IMR-90 (cell line): Measurements from ENCODE around the gene WASF3. TPM values are rescaled to one million over a fixed set of nuclear protein-coding genes. Genes with fewer than 3 reads are reported as not detected.

Source experiments
- ATAC-seq: fragments of 200-7000 bp; cut with Tn5 transposase; 2 replicates; pipeline ENCODE4 v1.9.1; 2020; ENCODE audit warnings: low read depth, mild to moderate bottlenecking, moderate library complexity
- BruUV-seq: library from RNA; stranded (reverse); fragments of 400-500 nt; replicated peaks from 2 replicates; lab custom pipeline; 2021; lab: Mats Ljungman, UMichigan
- CTCF ChIA-PET: fragments of 300-600 bp; formaldehyde crosslinking; extraction: SDS; loops from one replicate; lab custom pipeline; 2021; ENCODE audit warnings: antibody characterized with exemption; lab: Yijun Ruan, JAX
- POLR2A ChIA-PET: fragments of 300-600 bp; sonication (Branson Sonifier 250); formaldehyde crosslinking; loops from one replicate; lab custom pipeline; 2022; ENCODE audit warnings: antibody characterized with exemption; ENCODE audit not compliant: unreplicated experiment; lab: Charles Lee
- DNase-seq: peaks from one replicate; pipeline ENCODE4 v3.0.0; 2013
- H2AFZ ChIP-seq: replicated peaks from 2 replicates; pipeline ENCODE3; 2013; ENCODE audit warnings: low read length, mild to moderate bottlenecking; ENCODE audit not compliant: poor library complexity
- H2AK5ac ChIP-seq: 2 replicates; pipeline ENCODE4 v1.6.1; 2013; ENCODE audit warnings: low read depth, low read length, inconsistent platforms
- H2AK9ac ChIP-seq: replicated peaks from 2 replicates; pipeline ENCODE3; 2013; ENCODE audit warnings: mild to moderate bottlenecking, low read depth, low read length, moderate library complexity; ENCODE audit not compliant: poor library complexity
- H2BK120ac ChIP-seq: 2 replicates; pipeline ENCODE4 v1.6.1; 2013; ENCODE audit warnings: low read depth, low read length, inconsistent platforms
- H2BK15ac ChIP-seq: 3 replicates; pipeline ENCODE4 v1.6.1; 2013; ENCODE audit warnings: low read depth, low read length, inconsistent platforms
- H2BK20ac ChIP-seq: 2 replicates; pipeline ENCODE4 v1.6.1; 2013; ENCODE audit warnings: low read depth, mild to moderate bottlenecking, inconsistent platforms, low read length, moderate library complexity
- H2BK5ac ChIP-seq: 2 replicates; pipeline ENCODE4 v1.6.1; 2013; ENCODE audit warnings: mild to moderate bottlenecking, low read depth, low read length, inconsistent platforms; ENCODE audit not compliant: poor library complexity, severe bottlenecking
- H3K14ac ChIP-seq: replicated peaks from 2 replicates; pipeline ENCODE4 v1.6.1; 2013; ENCODE audit warnings: low read depth, low read length, inconsistent platforms
- H3K18ac ChIP-seq: 2 replicates; pipeline ENCODE4 v1.6.1; 2013; ENCODE audit warnings: low read depth, low read length, control low read depth
- H3K23ac ChIP-seq: 2 replicates; pipeline ENCODE4 v1.6.1; 2013; ENCODE audit warnings: low read depth, low read length, inconsistent platforms
- H3K27ac ChIP-seq: 2 replicates; pipeline ENCODE4 v1.5.1; 2013; ENCODE audit warnings: mild to moderate bottlenecking, control low read depth, low read length; ENCODE audit not compliant: insufficient read depth
- H3K27me3 ChIP-seq: 2 replicates; pipeline ENCODE4 v1.6.1; 2013; ENCODE audit warnings: low read length; ENCODE audit not compliant: control insufficient read depth, insufficient read depth
- H3K36me3 ChIP-seq: 2 replicates; pipeline ENCODE4 v1.6.1; 2013; ENCODE audit warnings: low read length, mixed read lengths; ENCODE audit not compliant: control insufficient read depth, insufficient read depth
- H3K4ac ChIP-seq: 2 replicates; pipeline ENCODE4 v1.6.1; 2013; ENCODE audit warnings: low read depth, low read length, inconsistent platforms
- H3K4me1 ChIP-seq: 2 replicates; pipeline ENCODE4 v1.6.1; 2013; ENCODE audit warnings: low read length, mixed read lengths; ENCODE audit not compliant: control insufficient read depth, insufficient read depth
- H3K4me2 ChIP-seq: 2 replicates; pipeline ENCODE4 v1.6.1; 2013; ENCODE audit warnings: low read depth, mild to moderate bottlenecking, control low read depth, low read length, moderate library complexity
- H3K4me3 ChIP-seq: 2 replicates; pipeline ENCODE4 v1.5.1; 2013; ENCODE audit warnings: low read depth, mild to moderate bottlenecking, control low read depth, low read length, moderate library complexity; ENCODE audit not compliant: insufficient read depth
- H3K56ac ChIP-seq: 2 replicates; pipeline ENCODE4 v1.6.1; 2013; ENCODE audit warnings: low read length, inconsistent platforms; ENCODE audit not compliant: insufficient read depth; ENCODE audit errors: extremely low read depth
- H3K79me1 ChIP-seq, 2 experiments: 2 replicates each; pipeline ENCODE4 v1.6.1; 2013; ENCODE audit warnings: low read length in 2 of 2, inconsistent platforms in 1 of 2, low read depth in 1 of 2
- H3K9ac ChIP-seq: 2 replicates; pipeline ENCODE4 v1.6.1; 2013; ENCODE audit warnings: low read depth, low read length, control low read depth
- H3K9me1 ChIP-seq: 2 replicates; pipeline ENCODE4 v1.6.1; 2013; ENCODE audit warnings: low read length, inconsistent platforms; ENCODE audit not compliant: insufficient read depth
- H3K9me3 ChIP-seq: 2 replicates; pipeline ENCODE4 v1.6.1; 2013; ENCODE audit warnings: low read length; ENCODE audit not compliant: control insufficient read depth, insufficient read depth
- H4K20me1 ChIP-seq: 2 replicates; pipeline ENCODE4 v1.6.1; 2013; ENCODE audit warnings: low read length, inconsistent platforms; ENCODE audit not compliant: insufficient read depth
- H4K5ac ChIP-seq: 2 replicates; pipeline ENCODE4 v1.6.1; 2013; ENCODE audit warnings: mild to moderate bottlenecking, low read depth, low read length, control low read depth
- H4K8ac ChIP-seq, 2 experiments: 2 replicates each; pipeline ENCODE4 v1.6.1; 2013; ENCODE audit warnings: low read depth in 2 of 2, low read length in 2 of 2, control low read depth in 1 of 2, inconsistent platforms in 1 of 2
- H4K91ac ChIP-seq: 2 replicates; pipeline ENCODE4 v1.6.1; 2013; ENCODE audit warnings: low read depth, low read length, inconsistent platforms; ENCODE audit not compliant: insufficient read depth
- CEBPB ChIP-seq: IDR thresholded peaks from 2 replicates; pipeline ENCODE4 v1.6.1; 2012; ENCODE audit warnings: low read depth, low read length, improper control_type of control experiment
- CHD1 ChIP-seq: IDR thresholded peaks from 2 replicates; pipeline ENCODE4 v1.6.1; 2012; ENCODE audit warnings: low read depth, low read length, improper control_type of control experiment
- FOS ChIP-seq: fragments of 150-350 bp; IDR thresholded peaks from 2 replicates; pipeline ENCODE4 v1.6.1; 2016; ENCODE audit warnings: low read depth, low read length
- MAFK ChIP-seq: IDR thresholded peaks from 2 replicates; pipeline ENCODE4 v1.6.1; 2012; ENCODE audit warnings: low read depth, low read length, improper control_type of control experiment
- NFE2L2 ChIP-seq: fragments of 150-350 bp; IDR thresholded peaks from 2 replicates; pipeline ENCODE4 v1.6.1; 2016; ENCODE audit warnings: low read depth, mild to moderate bottlenecking, low read length
- WGBS, 2 experiments: methylation state at CpG; one replicate each; pipeline versions ENCODE4 v1.1.5 to v1.1.7; 2013; ENCODE audit warnings: missing lambda C conversion rate in 2 of 2; ENCODE audit not compliant: insufficient read length in 1 of 2; ENCODE audit errors: extremely low coverage in 2 of 2; 5-methylcytosine and 5-hydroxymethylcytosine counted together
- dilution Hi-C: fragments of 300-500 bp; cut with HindIII; formaldehyde crosslinking; loops from one replicate; pipeline ENCODE4 v1.14.3; 2018; ENCODE audit warnings: low sequenced_read_pairs; ENCODE audit not compliant: unreplicated experiment
- in situ Hi-C: fragments of 300-500 bp; cut with MboI; formaldehyde crosslinking; loops from 3 replicates; pipeline ENCODE4 v1.14.3; 2019; ENCODE audit warnings: low sequenced_read_pairs, inconsistent platforms, mixed read lengths
- intact Hi-C: fragments of 100-400 bp; cut with micrococcal nuclease; formaldehyde crosslinking; loops from 2 replicates; pipeline ENCODE4 v1.10.0; 2022
- polyA plus RNA-seq, 3 experiments: library from polyadenylated mRNA; depleted of rRNA; stranded (reverse); fragments of >200 nt; gene quantifications; 2 replicates each; pipeline ENCODE4 v1.2.3, GENCODE V29; 2012; ENCODE audit warnings: low replicate concordance in 1 of 3
- total RNA-seq: library from RNA; depleted of rRNA; stranded (reverse); fragments of >200 nt; gene quantifications from 2 replicates; pipeline ENCODE4 v1.2.3, GENCODE V29; 2012

WASF3 gene
- total and polyA plus RNA-seq, 2 of the 4 experiments (the other 2 are of a cell fraction) = 4.3 to 11.4 TPM

DNA sequence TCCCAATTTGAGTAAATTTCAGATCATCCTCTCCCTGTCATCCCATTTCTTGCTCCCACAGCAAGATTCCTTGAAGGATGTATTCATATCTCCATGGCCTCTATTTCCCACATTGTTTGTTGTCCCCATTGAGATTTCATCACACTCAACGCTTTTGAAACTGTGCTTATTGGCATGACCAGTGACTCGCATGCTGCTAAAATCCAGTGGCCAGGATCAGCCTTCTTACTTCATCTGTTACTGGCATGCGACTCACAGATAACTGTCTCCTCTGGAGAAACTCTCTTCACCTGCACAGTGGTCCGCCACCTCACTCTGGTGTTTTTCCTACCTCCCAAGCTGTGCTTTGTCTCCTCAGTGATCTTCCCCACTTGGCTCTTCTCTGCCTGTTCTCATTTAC lies 95.8 kb downstream of the WASF3 start:
- Histone ChIP-seq H2AK5ac (no peak overlapping the region), H3K27me3 (no peaks in the 10 kb centered on the region), H3K79me1 (peaks cover 9 to 15% of the 10 kb centered on the region in 2 experiments), H3K18ac (no peak overlapping the region), H3K36me3 (no peaks in the 10 kb centered on the region), H3K14ac (no peak overlapping the region), H2BK5ac (no peak overlapping the region), H3K23ac (no peak overlapping the region), H2BK20ac (no peak overlapping the region), H4K8ac (no peak overlapping the region), H2BK120ac (no peak overlapping the region), H2AK9ac (no peak overlapping the region), H3K4ac (no peak overlapping the region), H3K4me3 (no peak overlapping the region), H3K9me3 (peaks cover 6% of the 10 kb centered on the region), H3K9me1 (no peaks in the 10 kb centered on the region), H2BK15ac (no peak overlapping the region), H3K4me2 (no peak overlapping the region), H4K20me1 (no peaks in the 10 kb centered on the region), H4K91ac (no peak overlapping the region), H3K27ac (no peak overlapping the region), H2AFZ (no peak overlapping the region), H3K4me1 (peaks cover 4% of the 10 kb centered on the region; the same call in 1 of the 2 replicates), H3K9ac (no peak overlapping the region), H4K5ac (no peak overlapping the region), H3K56ac (no peak overlapping the region)
- dilution Hi-C loops = no loop called here
- in situ Hi-C loops = no loop called here
- ChIA-PET POLR2A (no interaction called here), CTCF (interaction anchor here (1.0 kb wide), 1 partner anchor 45 kb away, joined by 3 read pairs; no protein-coding TSS in a partner anchor)
- 83% methylated on average over 3 of the region's 4 CpGs; no CpG with 5 or more reads in 1 of the 2 experiments for WGBS, 2 experiments
- ATAC-seq (peak; percentile 55), DNase-seq (peak; percentile 74)
- TF ChIP-seq CHD1 (no peak), FOS (peak; percentile 42; the same call in 1 of the 2 replicates), CEBPB (peak; percentile 78), MAFK (no peak), NFE2L2 (no peak)
- no TSS peak for BruUV-seq
- intact Hi-C loops = no loop called here
